ENCODE results near the gene TNNT2. TPM values are rescaled to one million over a fixed set of nuclear protein-coding genes. Genes with fewer than 3 reads are reported as not detected.

Gene TNNT2
- total RNA-seq, 3 donors from 2014 or later, result not detected

DNA sequence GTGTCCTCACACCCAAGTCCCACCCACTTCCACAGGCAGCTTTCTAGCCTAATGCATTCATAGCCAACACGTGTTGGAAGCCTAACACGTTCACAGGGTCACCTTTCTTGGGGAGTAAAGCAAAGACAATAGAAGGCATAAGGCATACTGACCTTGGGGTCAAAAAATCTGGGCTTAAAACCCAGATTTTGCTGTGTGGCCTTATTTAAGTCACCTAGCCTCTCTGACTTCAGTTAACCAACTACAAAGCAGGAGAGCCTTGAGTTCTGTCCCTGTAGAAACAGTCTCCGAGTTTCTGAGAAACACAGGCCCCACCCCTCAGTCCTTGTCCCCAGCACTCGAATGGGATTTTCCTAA lies 1.4 kb downstream of the TNNT2 start:
- no peaks in the 10 kb centered on the region for H3K4me1 Mint-ChIP-seq (ENCODE audit: low read depth)
- peaks cover 16% of the 10 kb centered on the region for H3K27me3 Mint-ChIP-seq (ENCODE audit: low read depth)
- no peak overlapping the region for H3K4me3 Mint-ChIP-seq
- no peaks in the 10 kb centered on the region for H3K36me3 Mint-ChIP-seq (ENCODE audit: insufficient read depth)
- DNase-seq, result no peak
- ATAC-seq, result no peak
- H3K9me3 Mint-ChIP-seq, result no peaks in the 10 kb centered on the region

DNA sequence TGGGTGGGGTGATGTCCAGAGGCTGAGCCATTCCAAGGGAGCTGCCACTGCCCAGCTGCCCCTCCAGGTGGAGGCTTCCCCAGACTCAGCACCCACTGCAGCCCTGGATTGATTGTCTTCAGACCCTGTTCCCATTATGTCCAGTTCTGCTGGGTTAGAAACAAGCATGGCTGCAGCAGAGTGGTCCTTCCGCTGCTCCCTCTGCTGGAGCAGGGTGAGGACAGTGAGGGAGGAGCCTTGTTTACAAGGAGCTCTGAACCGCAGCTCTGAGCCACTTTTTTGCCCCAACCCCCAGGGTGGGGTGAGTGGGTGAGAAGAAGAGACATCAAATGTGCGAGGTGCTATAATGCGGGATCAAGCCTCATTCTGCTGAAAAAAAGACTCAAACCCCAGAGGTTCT lies 2.3 kb downstream of the TNNT2 start:
- DNase-seq (no peak), ATAC-seq (no peak)
- Mint-ChIP-seq H3K4me1 (ENCODE audit: low read depth) (no peaks in the 10 kb centered on the region), H3K36me3 (ENCODE audit: insufficient read depth) (no peaks in the 10 kb centered on the region), H3K4me3 (no peak overlapping the region), H3K9me3 (no peaks in the 10 kb centered on the region), H3K27me3 (ENCODE audit: low read depth) (peaks cover 21% of the 10 kb centered on the region)

DNA sequence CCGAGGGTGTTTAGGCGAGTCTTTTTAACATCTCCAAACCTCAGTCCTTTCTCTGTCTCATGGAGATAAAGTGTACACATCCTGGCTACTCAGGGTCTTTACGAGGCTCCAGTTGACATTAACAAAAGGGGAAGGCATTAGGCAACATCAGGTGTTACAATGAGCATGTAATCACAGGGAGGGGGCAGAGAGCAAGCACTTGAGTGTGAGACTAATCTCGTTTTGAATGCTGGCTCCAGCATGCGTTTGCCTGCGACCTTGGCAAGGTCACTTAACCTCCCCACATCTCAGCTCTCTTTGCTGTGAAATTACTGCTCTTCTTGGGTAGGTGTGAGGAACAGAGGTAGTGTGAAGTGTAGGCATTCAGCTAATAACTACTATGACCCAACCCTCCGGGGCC lies 3.1 kb downstream of the TNNT2 start:
- H3K36me3 Mint-ChIP-seq (ENCODE audit: insufficient read depth), result no peaks in the 10 kb centered on the region

DNA sequence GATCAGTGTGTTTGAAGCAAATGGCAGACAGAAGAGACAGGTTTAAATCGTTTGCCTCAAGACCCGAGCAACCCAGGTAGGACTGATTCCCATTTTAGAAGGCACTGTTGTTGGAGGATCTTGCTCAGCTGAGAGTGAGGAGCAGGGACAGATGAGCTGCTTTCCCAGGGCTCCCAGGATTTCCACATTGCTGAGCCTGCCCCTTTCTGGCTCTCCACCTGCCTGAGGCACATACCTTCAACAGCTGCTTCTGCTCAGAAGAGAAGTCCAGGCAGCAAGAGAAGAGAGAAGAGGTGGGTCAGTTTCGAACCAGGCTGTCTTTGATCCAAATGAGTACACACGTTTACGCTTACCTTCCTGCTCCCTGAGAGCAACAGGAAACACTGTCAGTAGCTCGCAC lies 5.7 kb downstream of the TNNT2 start:
- Mint-ChIP-seq H3K4me1 (ENCODE audit: low read depth) (no peaks in the 10 kb centered on the region), H3K36me3 (ENCODE audit: insufficient read depth) (no peaks in the 10 kb centered on the region), H3K4me3 (no peak overlapping the region), H3K9me3 (no peaks in the 10 kb centered on the region), H3K27me3 (ENCODE audit: low read depth) (peaks cover 32% of the 10 kb centered on the region)
- ATAC-seq, result no peak
- DNase-seq, result no peak

More for the DNA sequence above, 3.1 kb downstream of the TNNT2 start:
- no peak for ATAC-seq
- DNase-seq, result no peak
- Mint-ChIP-seq H3K4me3 (no peak overlapping the region), H3K27me3 (ENCODE audit: low read depth) (peaks cover 21% of the 10 kb centered on the region), H3K9me3 (no peaks in the 10 kb centered on the region), H3K4me1 (ENCODE audit: low read depth) (no peaks in the 10 kb centered on the region)

DNA sequence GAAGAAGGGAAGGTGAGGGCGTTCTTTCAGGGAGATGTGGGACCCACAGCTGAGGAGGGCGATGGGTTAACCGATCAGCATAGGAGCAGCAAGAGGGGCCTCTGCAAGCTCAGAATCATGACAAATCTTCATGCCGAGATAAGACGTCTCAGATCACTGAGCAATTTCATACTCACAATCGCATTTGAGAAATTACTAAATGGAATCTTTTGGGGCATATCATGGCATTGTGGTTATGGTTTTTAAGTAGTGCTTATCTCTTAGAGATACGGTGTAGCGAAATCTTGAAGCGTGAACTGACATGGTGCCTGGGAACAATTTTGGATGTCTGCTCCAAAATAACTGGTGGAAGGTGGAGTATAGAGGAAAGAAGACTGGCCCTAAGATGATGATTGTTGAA lies 6.2 kb downstream of the TNNT2 start:
- H3K9me3 Mint-ChIP-seq, result no peaks in the 10 kb centered on the region
- H3K27me3 Mint-ChIP-seq (ENCODE audit: low read depth), result peaks cover 31% of the 10 kb centered on the region
- H3K4me3 Mint-ChIP-seq, result no peak overlapping the region
- no peaks in the 10 kb centered on the region for H3K4me1 Mint-ChIP-seq (ENCODE audit: low read depth)
- ATAC-seq (no peak), DNase-seq (no peak)
- no peaks in the 10 kb centered on the region for H3K36me3 Mint-ChIP-seq (ENCODE audit: insufficient read depth)

DNA sequence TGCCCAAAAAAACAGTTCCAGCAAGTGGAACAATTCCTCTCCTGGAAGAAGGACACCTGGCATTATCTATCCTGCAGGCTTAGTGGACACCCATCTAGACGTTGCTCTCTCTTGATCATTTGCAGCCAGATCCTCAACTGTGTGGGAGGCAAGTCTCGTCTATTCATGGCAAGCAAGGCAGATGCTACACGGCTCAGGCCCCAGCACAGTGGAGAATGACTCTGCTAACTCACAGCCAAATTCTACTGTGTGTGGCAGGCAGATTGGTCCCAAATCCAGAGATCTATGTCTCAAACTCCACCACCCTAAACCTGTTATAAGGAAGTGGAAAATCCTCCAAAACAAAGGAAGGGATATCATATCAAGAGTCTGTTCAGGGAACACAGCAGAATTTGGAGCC lies 7.0 kb downstream of the TNNT2 start:
- ATAC-seq (no peak), DNase-seq (no peak)
- Mint-ChIP-seq H3K27me3 (ENCODE audit: low read depth) (peaks cover 33% of the 10 kb centered on the region), H3K36me3 (ENCODE audit: insufficient read depth) (no peaks in the 10 kb centered on the region), H3K4me1 (ENCODE audit: low read depth) (no peaks in the 10 kb centered on the region), H3K9me3 (no peaks in the 10 kb centered on the region), H3K4me3 (no peak overlapping the region)

DNA sequence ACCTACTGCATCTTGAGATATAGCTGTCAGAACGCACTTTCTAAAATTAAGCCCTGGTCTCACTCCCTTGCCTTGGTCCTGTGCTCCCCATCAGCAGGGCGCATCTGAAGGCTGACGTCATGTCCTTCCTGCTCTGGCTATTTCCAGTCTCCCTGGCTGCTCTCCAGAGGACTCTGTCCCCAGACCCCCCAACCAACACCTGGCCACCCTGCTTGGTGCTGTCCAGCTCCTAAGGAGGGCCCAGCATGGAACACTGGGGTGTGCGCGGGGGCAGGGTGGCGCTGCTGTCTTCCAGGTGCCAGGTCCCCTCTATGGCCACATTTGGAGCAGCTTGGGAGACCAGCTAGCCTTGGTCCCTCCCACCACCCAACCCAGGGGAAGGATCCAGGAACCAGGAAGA lies 8.3 kb downstream of the TNNT2 start:
- no peak for ATAC-seq
- no peaks in the 10 kb centered on the region for H3K36me3 Mint-ChIP-seq (ENCODE audit: insufficient read depth)
- H3K4me3 Mint-ChIP-seq, result no peak overlapping the region
- DNase-seq, result no peak
- no peaks in the 10 kb centered on the region for H3K9me3 Mint-ChIP-seq
- H3K4me1 Mint-ChIP-seq (ENCODE audit: low read depth), result no peaks in the 10 kb centered on the region
- H3K27me3 Mint-ChIP-seq (ENCODE audit: low read depth), result peaks cover 33% of the 10 kb centered on the region

DNA sequence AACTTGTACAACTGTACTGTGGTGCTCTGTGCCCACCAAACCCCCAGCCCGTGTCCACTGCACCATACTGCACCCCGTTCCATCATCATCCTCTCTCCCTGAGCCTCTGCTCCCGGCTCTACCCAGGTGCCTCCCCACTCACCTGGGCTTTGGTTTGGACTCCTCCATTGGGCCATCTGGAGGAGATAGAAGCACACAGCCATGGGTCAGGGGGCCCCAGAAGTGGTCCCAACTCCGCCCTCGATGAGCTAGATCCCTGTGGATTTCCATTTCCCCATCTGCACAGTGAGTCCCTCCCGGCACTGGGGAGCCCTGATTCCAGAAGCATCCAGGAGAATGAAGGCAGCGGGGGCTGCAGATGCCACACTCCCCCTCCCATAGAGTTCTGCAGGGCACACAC lies 10.8 kb downstream of the TNNT2 start:
- DNase-seq (no peak), ATAC-seq (no peak)
- no peaks in the 10 kb centered on the region for H3K36me3 Mint-ChIP-seq (ENCODE audit: insufficient read depth)
- no peak overlapping the region for H3K4me3 Mint-ChIP-seq
- H3K27me3 Mint-ChIP-seq (ENCODE audit: low read depth), result peaks cover 36% of the 10 kb centered on the region
- no peaks in the 10 kb centered on the region for H3K9me3 Mint-ChIP-seq
- no peaks in the 10 kb centered on the region for H3K4me1 Mint-ChIP-seq (ENCODE audit: low read depth)

DNA sequence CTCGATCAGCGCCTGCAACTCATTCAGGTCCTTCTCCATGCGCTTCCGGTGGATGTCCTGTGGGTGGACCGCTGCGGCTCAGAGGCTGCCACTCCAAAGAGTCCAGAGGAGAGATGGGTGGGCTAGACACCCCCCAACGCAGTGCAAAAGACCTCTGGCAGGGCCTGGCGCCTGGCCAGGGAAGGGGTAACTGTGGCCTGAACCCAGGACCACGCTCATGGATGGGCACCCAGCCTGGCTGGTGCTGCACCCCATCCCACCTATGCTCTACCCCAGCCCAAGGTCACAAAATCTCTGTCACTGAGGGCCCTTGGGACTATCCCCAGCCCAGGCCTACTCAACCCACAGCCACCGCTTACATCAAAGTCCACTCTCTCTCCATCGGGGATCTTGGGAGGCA lies 12.2 kb downstream of the TNNT2 start:
- Mint-ChIP-seq H3K4me3 (no peak overlapping the region), H3K36me3 (ENCODE audit: insufficient read depth) (no peaks in the 10 kb centered on the region), H3K9me3 (no peaks in the 10 kb centered on the region), H3K4me1 (ENCODE audit: low read depth) (no peaks in the 10 kb centered on the region), H3K27me3 (ENCODE audit: low read depth) (peaks cover 28% of the 10 kb centered on the region)
- ATAC-seq, result no peak
- no peak for DNase-seq

DNA sequence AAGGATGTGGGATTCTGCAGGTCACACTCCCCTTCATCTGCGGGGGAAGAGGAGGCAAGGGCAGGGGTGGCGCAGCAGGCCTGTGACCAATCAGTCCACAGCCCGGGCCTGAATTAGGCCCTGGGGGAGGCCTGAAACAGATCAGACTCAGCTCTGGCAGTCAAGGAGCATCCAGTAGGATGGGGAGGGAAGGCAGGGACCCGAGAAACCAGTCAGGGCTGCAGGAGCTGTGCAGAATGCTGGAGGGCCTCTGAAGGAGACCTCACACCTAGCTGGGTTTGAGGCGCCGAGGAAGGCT lies 12.7 kb downstream of the TNNT2 start:
- peaks cover 28% of the 10 kb centered on the region for H3K27me3 Mint-ChIP-seq (ENCODE audit: low read depth)
- H3K4me1 Mint-ChIP-seq (ENCODE audit: low read depth), result no peaks in the 10 kb centered on the region
- ATAC-seq (no peak), DNase-seq (no peak)
- no peaks in the 10 kb centered on the region for H3K36me3 Mint-ChIP-seq (ENCODE audit: insufficient read depth)
- H3K4me3 Mint-ChIP-seq, result no peak overlapping the region
- no peaks in the 10 kb centered on the region for H3K9me3 Mint-ChIP-seq

DNA sequence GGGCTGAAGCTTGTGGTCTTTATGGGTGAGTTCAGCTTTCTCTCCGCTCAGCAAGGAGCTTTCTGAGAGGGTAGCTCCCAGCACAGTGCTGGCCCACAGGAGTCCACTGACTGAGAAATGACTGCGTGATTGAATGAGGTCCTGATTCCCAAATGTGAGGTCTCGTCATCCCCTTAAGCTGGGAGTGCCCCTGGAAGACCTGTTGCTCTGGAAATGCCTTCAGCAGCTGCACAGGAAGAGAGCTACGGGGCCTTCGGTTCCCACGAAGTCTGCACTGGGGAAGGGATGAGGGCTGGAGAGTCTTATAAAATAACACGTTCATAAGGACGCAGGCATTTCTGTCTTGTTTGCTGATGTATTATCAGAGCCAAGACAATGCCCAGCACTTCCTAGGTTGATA lies 14.0 kb downstream of the TNNT2 start:
- Mint-ChIP-seq H3K4me1 (ENCODE audit: low read depth) (no peaks in the 10 kb centered on the region), H3K27me3 (ENCODE audit: low read depth) (peaks cover 21% of the 10 kb centered on the region), H3K4me3 (no peak overlapping the region), H3K9me3 (no peaks in the 10 kb centered on the region), H3K36me3 (ENCODE audit: insufficient read depth) (no peaks in the 10 kb centered on the region)
- ATAC-seq, result no peak
- DNase-seq, result no peak

DNA sequence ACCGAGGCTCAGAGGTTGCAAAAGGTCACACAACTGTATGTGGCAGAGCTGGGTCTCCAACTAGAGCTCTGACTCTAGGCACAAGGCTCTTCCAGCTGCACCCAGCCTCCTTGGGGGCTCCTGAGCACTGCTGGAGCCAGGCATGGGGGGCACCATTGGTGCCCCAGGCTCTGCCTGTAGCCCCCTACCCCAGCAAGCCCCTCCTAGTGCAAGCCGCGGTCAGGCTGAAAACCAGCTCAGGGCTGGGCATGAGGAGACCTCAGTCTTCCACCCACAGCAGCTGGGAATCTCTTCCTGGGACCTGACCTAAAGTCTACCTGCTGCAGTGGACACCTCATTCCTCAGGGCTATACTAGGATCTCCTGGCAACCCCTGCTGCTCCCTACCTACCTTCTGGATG lies 14.6 kb downstream of the TNNT2 start:
- Mint-ChIP-seq H3K4me3 (no peak overlapping the region), H3K9me3 (no peaks in the 10 kb centered on the region), H3K27me3 (ENCODE audit: low read depth) (peaks cover 19% of the 10 kb centered on the region), H3K36me3 (ENCODE audit: insufficient read depth) (no peaks in the 10 kb centered on the region), H3K4me1 (ENCODE audit: low read depth) (no peaks in the 10 kb centered on the region)
- DNase-seq (no peak), ATAC-seq (no peak)

DNA sequence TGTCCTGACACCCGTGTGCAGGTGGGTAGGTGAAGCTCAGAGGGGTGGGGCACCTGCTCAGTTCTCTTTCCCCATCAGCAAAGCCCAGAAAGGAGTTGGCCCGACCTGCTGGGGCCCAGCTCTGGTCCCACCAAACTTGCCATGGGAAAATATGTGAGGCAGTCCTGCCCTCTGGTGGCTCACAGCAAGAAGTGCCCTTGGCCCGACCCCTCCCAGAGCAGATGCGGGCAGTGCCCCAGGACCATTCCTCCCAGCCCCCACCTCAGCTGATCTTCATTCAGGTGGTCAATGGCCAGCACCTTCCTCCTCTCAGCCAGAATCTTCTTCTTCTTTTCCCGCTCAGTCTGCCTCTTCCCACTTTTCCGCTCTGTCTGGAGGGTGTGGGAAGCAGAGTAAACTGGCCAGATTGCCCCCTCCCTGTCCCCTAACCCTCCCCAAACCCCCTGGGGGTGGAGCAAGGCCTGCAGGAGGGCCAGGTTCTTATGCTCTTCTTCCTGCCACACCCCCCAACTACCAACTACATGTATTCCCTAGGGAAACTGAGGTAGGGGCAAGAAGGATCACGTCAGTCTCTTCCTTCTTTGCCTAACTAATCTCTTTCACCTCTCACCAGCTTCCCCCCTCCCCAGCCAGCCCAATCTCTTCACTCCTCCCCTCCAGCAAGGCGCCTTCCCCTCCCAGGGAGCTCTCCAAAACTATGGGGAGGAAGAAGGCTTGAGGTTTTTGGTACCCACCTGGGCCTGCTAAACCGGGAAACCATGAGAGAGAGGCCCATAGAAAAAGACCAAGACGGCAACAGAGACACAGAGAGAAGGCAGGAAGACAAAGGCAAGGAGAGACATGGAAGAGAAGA lies 15.6 kb downstream of the TNNT2 start:
- peaks cover 17% of the 10 kb centered on the region for H3K27me3 Mint-ChIP-seq (ENCODE audit: low read depth)

DNA sequence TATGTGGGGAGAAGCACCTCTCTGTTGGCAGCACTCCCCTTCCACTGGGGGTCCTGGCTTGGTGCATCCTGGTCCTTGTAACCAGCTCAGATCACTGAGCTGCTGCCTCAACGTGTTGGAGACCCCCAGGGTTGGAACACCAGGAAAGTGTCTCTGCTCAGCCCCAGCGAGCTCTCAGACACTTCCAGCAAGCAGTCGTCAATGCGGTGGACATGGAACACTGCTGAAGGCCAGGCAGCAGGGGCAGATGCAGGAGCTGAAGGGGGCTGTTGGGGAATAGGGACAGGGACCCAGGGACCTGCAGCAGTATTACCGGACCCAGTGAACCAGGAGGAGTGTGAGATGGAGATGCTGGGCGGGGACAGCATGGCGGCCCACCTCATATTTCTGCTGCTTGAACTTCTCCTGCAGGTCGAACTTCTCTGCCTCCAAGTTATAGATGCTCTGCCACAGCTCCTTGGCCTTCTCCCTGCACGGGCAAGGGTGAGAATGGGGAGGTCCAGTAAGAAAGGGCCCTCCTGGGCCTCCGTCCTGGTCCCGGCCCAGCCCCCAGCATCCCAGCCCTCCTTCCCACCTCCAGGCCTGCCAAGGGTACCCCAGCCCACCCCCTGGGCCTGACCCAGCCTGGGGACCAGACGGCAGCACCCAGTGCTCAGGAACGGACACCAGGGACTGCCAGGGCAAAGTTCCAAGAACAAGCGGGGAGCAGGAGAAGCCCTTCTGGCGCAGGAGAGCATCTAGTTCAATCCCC lies 16.4 kb downstream of the TNNT2 start:
- H3K4me1 Mint-ChIP-seq (ENCODE audit: low read depth), result no peaks in the 10 kb centered on the region
- H3K9me3 Mint-ChIP-seq, result no peaks in the 10 kb centered on the region
- no peak for DNase-seq
- H3K36me3 Mint-ChIP-seq (ENCODE audit: insufficient read depth), result no peaks in the 10 kb centered on the region
- no peak overlapping the region for H3K4me3 Mint-ChIP-seq
- ATAC-seq, result no peak
- peaks cover 17% of the 10 kb centered on the region for H3K27me3 Mint-ChIP-seq (ENCODE audit: low read depth)

More for the DNA sequence above, 15.6 kb downstream of the TNNT2 start:
- Mint-ChIP-seq H3K4me3 (no peak overlapping the region), H3K4me1 (ENCODE audit: low read depth) (no peaks in the 10 kb centered on the region), H3K9me3 (no peaks in the 10 kb centered on the region), H3K36me3 (ENCODE audit: insufficient read depth) (no peaks in the 10 kb centered on the region)
- DNase-seq, result no peak
- ATAC-seq, result peak; percentile 35 to 50

DNA sequence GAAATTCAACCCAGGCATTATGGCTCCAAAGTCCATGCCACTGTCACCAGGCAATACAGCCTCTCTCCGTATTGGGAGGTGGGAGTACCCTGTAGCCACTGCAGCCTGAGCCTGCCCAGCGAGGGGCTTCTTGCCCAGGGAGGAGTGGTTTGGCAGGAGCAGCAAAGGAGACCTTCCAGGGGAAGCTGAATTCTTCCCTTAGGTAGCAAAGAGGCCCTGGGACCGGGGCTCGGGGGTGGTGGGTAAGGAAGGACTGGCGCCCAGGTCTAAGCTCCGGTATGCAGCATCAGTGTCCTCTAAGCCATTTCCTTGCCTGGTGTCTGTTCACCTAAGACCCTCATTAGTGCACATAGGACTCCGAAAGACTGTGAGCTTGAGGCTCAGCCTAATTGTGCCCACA lies 17.0 kb downstream of the TNNT2 start:
- Mint-ChIP-seq H3K4me3 (no peak overlapping the region), H3K9me3 (no peaks in the 10 kb centered on the region), H3K4me1 (ENCODE audit: low read depth) (no peaks in the 10 kb centered on the region), H3K36me3 (ENCODE audit: insufficient read depth) (no peaks in the 10 kb centered on the region), H3K27me3 (ENCODE audit: low read depth) (peaks cover 15% of the 10 kb centered on the region)
- no peak for ATAC-seq
- no peak for DNase-seq

Measured in activated T-cell treated with anti-CD3 and anti-CD28 coated beads, Interleukin-2, amount 50 U/mL, for 4 hours (primary cell).